K562 (cell line): ENCODE results near the gene DYNC1H1. TPM values are rescaled to one million over a fixed set of nuclear protein-coding genes. Genes with fewer than 3 reads are reported as not detected.
A peak's percentile ranks its signal among the peaks of the same experiment; 100 is the strongest.

ENCODE experiments used
- ADNP ChIP-seq: fragments of 200-800 bp; sonication (Bioruptor generic); IDR thresholded peaks from 2 replicates; pipeline ENCODE4 v1.6.1; 2016; ENCODE audit warnings: missing genetic modification characterization, missing compliant biosample characterization
- AFF4 ChIP-seq: sonication (generic); formaldehyde crosslinking; IDR thresholded peaks from 2 replicates; pipeline ENCODE4 v1.8.0; 2023; ENCODE audit warnings: mild to moderate bottlenecking, missing genetic modification reagents
- ERF ChIP-seq: fragments of 450-650 bp; formaldehyde crosslinking; IDR thresholded peaks from 2 replicates; pipeline ENCODE4 v1.4.0; 2020; ENCODE audit warnings: mild to moderate bottlenecking, mixed read lengths
- IFI16 ChIP-seq: fragments of 250-450 bp; sonication (Bioruptor Pico); IDR thresholded peaks from 2 replicates; pipeline ENCODE4 v2.1.2; 2022; ENCODE audit warnings: mild to moderate bottlenecking, inconsistent platforms
- KAT8 ChIP-seq: fragments of 450-650 bp; IDR thresholded peaks from 2 replicates; pipeline ENCODE4 v1.6.1; 2016; ENCODE audit warnings: low read depth, mild to moderate bottlenecking
- NCOA1 ChIP-seq: fragments of 450-650 bp; IDR thresholded peaks from 2 replicates; pipeline ENCODE4 v1.6.1; 2016; ENCODE audit warnings: low read depth
- PBX2 ChIP-seq, 2 experiments: IDR thresholded peaks in 1 of 2; conservative IDR thresholded peaks in 1 of 2; 2 replicates each; pipeline ENCODE4 v1.6.1; 2016; ENCODE audit warnings: low read depth in 2 of 2, mild to moderate bottlenecking in 1 of 2, missing compliant biosample characterization in 1 of 2, missing genetic modification characterization in 1 of 2, moderate library complexity in 1 of 2
- PHF8 ChIP-seq: fragments of 200-600 bp; sonication (generic); IDR thresholded peaks from 2 replicates; pipeline ENCODE4 v1.6.1; 2012; ENCODE audit warnings: mixed run types, mild to moderate bottlenecking, inconsistent platforms, low read length, moderate library complexity, borderline replicate concordance
- POLR2G ChIP-seq: fragments of 200-400 bp; formaldehyde crosslinking; IDR thresholded peaks from 2 replicates; pipeline ENCODE4 v1.6.1; 2017; ENCODE audit warnings: low read depth, mild to moderate bottlenecking, antibody characterized with exemption, low read length, moderate library complexity
- RBM39 ChIP-seq: fragments of 200-400 bp; formaldehyde crosslinking; optimal IDR thresholded peaks from 2 replicates; pipeline ENCODE3; 2018; ENCODE audit warnings: low read depth, low read length
- RFX5 ChIP-seq: IDR thresholded peaks from 2 replicates; pipeline ENCODE4 v1.6.1; 2011; ENCODE audit warnings: low read depth, mild to moderate bottlenecking, improper control_type of control experiment, low read length
- SMAD4 ChIP-seq: fragments of 250-450 bp; sonication (Bioruptor Pico); conservative IDR thresholded peaks from 2 replicates; pipeline ENCODE4 v1.8.0; 2021; ENCODE audit warnings: inconsistent platforms, mild to moderate bottlenecking, moderate library complexity
- TRIM24 ChIP-seq, 2 experiments: fragments of 450-650 bp; IDR thresholded peaks; 2 replicates each; pipeline ENCODE4 v1.6.1; 2016
- ZNF445 ChIP-seq: fragments of 250-450 bp; sonication (Bioruptor Pico); IDR thresholded peaks from 2 replicates; pipeline ENCODE4 v1.4.0; 2020; ENCODE audit warnings: low read depth, mild to moderate bottlenecking, moderate library complexity
- ZNF717 ChIP-seq: fragments of 250-450 bp; sonication (Bioruptor Pico); IDR thresholded peaks from 2 replicates; pipeline ENCODE4 v1.5.0; 2021
- polyA plus RNA-seq, 8 experiments: library from polyadenylated mRNA; depleted of rRNA in 4 of 8; stranded (reverse) in 5 of 8; unstranded in 3 of 8; fragments of >200 nt; fragmentation: Nextera tagmentation in 2 of 8; fragmentation: Illumina TruSeq in 1 of 8; extraction: Ambion mirVana in 2 of 8; extraction: Trizol in 1 of 8; gene quantifications; 2 replicates each; pipeline versions ENCODE4 v1.2.1 to v1.2.3, GENCODE V29; 2011 to 2014; ENCODE audit warnings: inconsistent platforms in 1 of 8, missing spikeins in 1 of 8
- total RNA-seq, 7 experiments: library from RNA; depleted of rRNA in 6 of 7; stranded (reverse); fragments of >200 nt in 6 of 7; fragmentation: Illumina TruSeq in 2 of 7; extraction: Trizol in 2 of 7; gene quantifications; 2 replicates each; pipeline versions ENCODE4 v1.2.1 to v1.2.3, GENCODE V29; 2011 to 2021; ENCODE audit warnings: low replicate concordance in 1 of 7
- TF ChIP-seq, protein P1 (sequence below), 3 experiments: IDR thresholded peaks in 2 of 3; conservative IDR thresholded peaks in 1 of 3; 2 replicates each; pipeline ENCODE4 v1.5.1; 2011 to 2012; ENCODE audit warnings: low read length in 3 of 3, mild to moderate bottlenecking in 3 of 3, control low read depth in 2 of 3, improper control_type of control experiment in 1 of 3, inconsistent platforms in 1 of 3, low read depth in 1 of 3, mixed read lengths in 1 of 3, moderate library complexity in 1 of 3; ENCODE audit not compliant: insufficient read depth in 2 of 3
- TF ChIP-seq, protein P2 (sequence below): fragments of 250-450 bp; sonication (Bioruptor Pico); IDR thresholded peaks from 2 replicates; pipeline ENCODE4 v1.9.0; 2021; ENCODE audit warnings: mild to moderate bottlenecking

DYNC1H1 gene
- total and polyA plus RNA-seq, 9 of the 15 experiments (the other 6 are each of a cell fraction or from before 2014, with no cell fraction given), result 31.9 to 335 (median 115) TPM

GRCh38 chr14:101957406-101958234 is 6.8 kb upstream of the DYNC1H1 start (continued):
- TF ChIP-seq, protein P1, sequence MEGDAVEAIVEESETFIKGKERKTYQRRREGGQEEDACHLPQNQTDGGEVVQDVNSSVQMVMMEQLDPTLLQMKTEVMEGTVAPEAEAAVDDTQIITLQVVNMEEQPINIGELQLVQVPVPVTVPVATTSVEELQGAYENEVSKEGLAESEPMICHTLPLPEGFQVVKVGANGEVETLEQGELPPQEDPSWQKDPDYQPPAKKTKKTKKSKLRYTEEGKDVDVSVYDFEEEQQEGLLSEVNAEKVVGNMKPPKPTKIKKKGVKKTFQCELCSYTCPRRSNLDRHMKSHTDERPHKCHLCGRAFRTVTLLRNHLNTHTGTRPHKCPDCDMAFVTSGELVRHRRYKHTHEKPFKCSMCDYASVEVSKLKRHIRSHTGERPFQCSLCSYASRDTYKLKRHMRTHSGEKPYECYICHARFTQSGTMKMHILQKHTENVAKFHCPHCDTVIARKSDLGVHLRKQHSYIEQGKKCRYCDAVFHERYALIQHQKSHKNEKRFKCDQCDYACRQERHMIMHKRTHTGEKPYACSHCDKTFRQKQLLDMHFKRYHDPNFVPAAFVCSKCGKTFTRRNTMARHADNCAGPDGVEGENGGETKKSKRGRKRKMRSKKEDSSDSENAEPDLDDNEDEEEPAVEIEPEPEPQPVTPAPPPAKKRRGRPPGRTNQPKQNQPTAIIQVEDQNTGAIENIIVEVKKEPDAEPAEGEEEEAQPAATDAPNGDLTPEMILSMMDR (IDR thresholded peaks at IDR 0.05 in 2 of 3, conservative IDR thresholded peaks at IDR 0.05 in 1 of 3; ENCODE audit: insufficient read depth in 2 of 3, low read depth in 1 of 3, low read length in 3 of 3), result no peak
- TF ChIP-seq, protein P2, sequence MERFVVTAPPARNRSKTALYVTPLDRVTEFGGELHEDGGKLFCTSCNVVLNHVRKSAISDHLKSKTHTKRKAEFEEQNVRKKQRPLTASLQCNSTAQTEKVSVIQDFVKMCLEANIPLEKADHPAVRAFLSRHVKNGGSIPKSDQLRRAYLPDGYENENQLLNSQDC (CRISPR knock-in tag), result no peak
- no peak for TF ChIP-seq NCOA1
- TF ChIP-seq TRIM24 (IDR thresholded peaks at IDR 0.05), result peak in 1 of 2 experiments; percentile 22; a peak in 1 of 4 replicates
- TF ChIP-seq KAT8, result no peak
- no peak for TF ChIP-seq ZNF445 (CRISPR knock-in tag)
- no peak for TF ChIP-seq RFX5
- no peak for TF ChIP-seq IFI16 (CRISPR knock-in tag)
- no peak for TF ChIP-seq ADNP (tag)
- TF ChIP-seq ERF (CRISPR knock-in tag), result no peak
- TF ChIP-seq RBM39, result no peak
- TF ChIP-seq ZNF717 (CRISPR knock-in tag), result no peak
- no peak for TF ChIP-seq POLR2G
- TF ChIP-seq PHF8, result no peak
- no peak for TF ChIP-seq PBX2 (CRISPR knock-in tag; IDR thresholded peaks at IDR 0.05; ENCODE audit: low read depth)
- 0 out of 2 replicates have a peak, but pooled peaks have one; percentile 13 for TF ChIP-seq PBX2 (tag; conservative IDR thresholded peaks at IDR 0.05; ENCODE audit: low read depth)
- no peak for TF ChIP-seq AFF4 (CRISPR knock-in tag)
- peak; percentile 80 for TF ChIP-seq SMAD4
